Endothelial cell of umbilical vein (primary cell): ENCODE measurements around the gene ZNF688. TPM values are rescaled to one million over a fixed set of nuclear protein-coding genes. Genes with fewer than 3 reads are reported as not detected.

Source experiments
- BruUV-seq: library from RNA; stranded (reverse); fragments of 400-500 nt; replicated peaks from 2 replicates; lab custom pipeline; 2021; lab: Mats Ljungman, UMichigan
- CTCF ChIA-PET: fragments of 300-600, 350-600 bp; sonication (Branson Sonifier 250); formaldehyde crosslinking; loops from one replicate; lab custom pipeline; 2021; ENCODE audit warnings: antibody characterized with exemption, inconsistent platforms; lab: Charles Lee
- POLR2A ChIA-PET: fragments of 300-600, 350-600 bp; sonication (Branson Sonifier 250); formaldehyde crosslinking; loops from one replicate; lab custom pipeline; 2021; ENCODE audit warnings: antibody characterized with exemption, inconsistent platforms; lab: Charles Lee
- DNase-seq: peaks from one replicate; pipeline ENCODE4 v3.0.0-alpha.2; 2011; ENCODE audit warnings: low read depth, low spot score
- FAIRE-seq: peaks from 2 replicates; lab custom pipeline; 2011; peaks lifted over from hg19 to GRCh38; lab: Jason Lieb, UNC
- H2AFZ ChIP-seq: 2 replicates; pipeline ENCODE4 v1.6.0; 2012; ENCODE audit warnings: low read depth, low read length, control low read depth, inconsistent platforms
- H3K27ac ChIP-seq: 2 replicates; pipeline ENCODE4 v1.5.1; 2011; ENCODE audit warnings: low read depth, mild to moderate bottlenecking, control low read depth, low read length, moderate library complexity; ENCODE audit not compliant: insufficient read depth
- H3K27me3 ChIP-seq, 2 experiments: 2 replicates each; pipeline versions ENCODE4 v1.6.0 to v1.6.1; 2011; ENCODE audit warnings: low read length in 2 of 2, mixed read lengths in 1 of 2; ENCODE audit not compliant: control insufficient read depth in 2 of 2, insufficient read depth in 2 of 2
- H3K36me3 ChIP-seq, 2 experiments: 2 replicates in 1 of 2; 3 replicates in 1 of 2; pipeline ENCODE4 v1.5.1; 2011; ENCODE audit warnings: low read length in 2 of 2, mild to moderate bottlenecking in 1 of 2, moderate library complexity in 1 of 2; ENCODE audit not compliant: control insufficient read depth in 2 of 2, insufficient read depth in 2 of 2; ENCODE audit errors: extremely low read depth in 1 of 2
- H3K4me1 ChIP-seq: 3 replicates; pipeline ENCODE4 v1.5.1; 2011; ENCODE audit warnings: mild to moderate bottlenecking, low read length; ENCODE audit not compliant: control insufficient read depth, insufficient read depth; ENCODE audit errors: extremely low read depth
- H3K4me2 ChIP-seq: 2 replicates; pipeline ENCODE4 v1.6.1; 2011; ENCODE audit warnings: low read length, control low read depth, mixed read lengths; ENCODE audit not compliant: insufficient read depth
- H3K4me3 ChIP-seq, 3 experiments: fragments of 200-600 bp in 1 of 3; sonication (generic), shearing (Covaris generic) in 1 of 3; replicated peaks in 1 of 3; 2 replicates each; pipeline ENCODE4 v1.5.1; 2011 to 2016; ENCODE audit warnings: control low read depth in 3 of 3, low read length in 3 of 3, mild to moderate bottlenecking in 2 of 3, inconsistent platforms in 1 of 3, low read depth in 1 of 3, moderate library complexity in 1 of 3; ENCODE audit not compliant: insufficient read depth in 1 of 3
- H3K79me2 ChIP-seq: 2 replicates; pipeline ENCODE4 v1.6.0; 2012; ENCODE audit warnings: low read length, inconsistent platforms; ENCODE audit not compliant: control insufficient read depth, insufficient read depth
- H3K9ac ChIP-seq: replicated peaks from 2 replicates; pipeline ENCODE3; 2011; ENCODE audit warnings: low read length, control low read depth; ENCODE audit not compliant: insufficient read depth; ENCODE audit errors: extremely low read depth
- H3K9me1 ChIP-seq: replicated peaks from 3 replicates; pipeline ENCODE4 v1.6.0; 2011; ENCODE audit warnings: mild to moderate bottlenecking, low read length; ENCODE audit not compliant: control insufficient read depth, insufficient read depth; ENCODE audit errors: extremely low read depth
- H3K9me3 ChIP-seq: replicated peaks from 2 replicates; pipeline ENCODE4 v1.5.1; 2012; ENCODE audit warnings: low read length, inconsistent platforms; ENCODE audit not compliant: control insufficient read depth, insufficient read depth
- H4K20me1 ChIP-seq: replicated peaks from 2 replicates; pipeline ENCODE3; 2011; ENCODE audit warnings: mild to moderate bottlenecking, low read length; ENCODE audit not compliant: control insufficient read depth, insufficient read depth; ENCODE audit errors: extremely low read depth
- CTCF ChIP-seq, 2 donors: IDR thresholded peaks; 1 replicate in 1 of 2; 2 replicates in 1 of 2; pipeline ENCODE4 v1.5.1; 2011; ENCODE audit warnings: low read length in 2 of 2, mild to moderate bottlenecking in 2 of 2, moderate library complexity in 2 of 2, control low read depth in 1 of 2, inconsistent platforms in 1 of 2, low read depth in 1 of 2; ENCODE audit not compliant: insufficient read depth in 1 of 2; ENCODE audit errors: extremely low read depth in 1 of 2
- EZH2 ChIP-seq: IDR thresholded peaks from 2 replicates; pipeline ENCODE4 v1.6.1; 2012; ENCODE audit warnings: borderline replicate concordance, low read depth, mild to moderate bottlenecking, moderate library complexity, low read length, inconsistent platforms; ENCODE audit not compliant: severe bottlenecking
- FOS ChIP-seq: IDR thresholded peaks from 2 replicates; pipeline ENCODE4 v1.6.1; 2011; ENCODE audit warnings: mild to moderate bottlenecking, low read length, moderate library complexity, borderline replicate concordance; ENCODE audit not compliant: insufficient read depth
- GATA2 ChIP-seq: IDR thresholded peaks from 2 replicates; pipeline ENCODE4 v1.7.0; 2011; ENCODE audit warnings: low read depth, mild to moderate bottlenecking, moderate library complexity, mixed read lengths, low read length; ENCODE audit not compliant: insufficient read length, insufficient read depth
- JUN ChIP-seq: IDR thresholded peaks from 2 replicates; pipeline ENCODE4 v1.6.1; 2011; ENCODE audit warnings: borderline replicate concordance, low read depth; ENCODE audit not compliant: insufficient read length, insufficient read depth
- MAX ChIP-seq: IDR thresholded peaks from 2 replicates; pipeline ENCODE4 v1.6.1; 2011; ENCODE audit not compliant: insufficient read depth, insufficient read length
- MYC ChIP-seq: IDR thresholded peaks from one replicate; pipeline ENCODE4 v1.6.1; 2011; ENCODE audit warnings: mild to moderate bottlenecking, low read depth, low read length
- POLR2A ChIP-seq: IDR thresholded peaks from 2 replicates; pipeline ENCODE4 v1.6.1; 2012; ENCODE audit warnings: low read depth, mild to moderate bottlenecking, control low read depth, low read length
- POLR2AphosphoS5 ChIP-seq: IDR thresholded peaks from 2 replicates; pipeline ENCODE4 v1.6.1; 2012; ENCODE audit warnings: low read depth, mild to moderate bottlenecking, control low read depth, low read length, moderate library complexity; ENCODE audit not compliant: insufficient read depth
- dilution Hi-C: fragments of 300-500 bp; cut with MboI; formaldehyde crosslinking; loops from one replicate; pipeline ENCODE4 v1.15.0; 2019; ENCODE audit warnings: low sequenced_read_pairs; ENCODE audit not compliant: extremely low pct_ligation_motif_present
- intact Hi-C: fragments of 100-400 bp; cut with micrococcal nuclease; formaldehyde crosslinking; loops from one replicate; pipeline ENCODE4 v1.10.0; 2022
- polyA plus RNA-seq, 4 experiments: library from polyadenylated mRNA; depleted of rRNA in 3 of 4; stranded (reverse) in 3 of 4; unstranded in 1 of 4; fragments of >200 nt; gene quantifications; 2 replicates each; pipeline versions ENCODE4 v1.2.1 to v1.2.3, GENCODE V29; 2011 to 2012; ENCODE audit warnings: missing spikeins in 1 of 4
- total RNA-seq: library from RNA; stranded (reverse); gene quantifications from 2 replicates; pipeline ENCODE4 v1.2.3, GENCODE V29; 2021

The ZNF688 gene
- total and polyA plus RNA-seq, 2 donors (not counting 3 experiments of a cell fraction or from before 2014, with no cell fraction given), result 5.4 to 10.9 TPM

- no peaks in the 10 kb centered on the region for H3K9me3 ChIP-seq
- dilution Hi-C loops, result no loop called here
- FAIRE-seq (no peak), DNase-seq (no peak)
- no peaks in the 10 kb centered on the region for H3K27me3 ChIP-seq
- H4K20me1 ChIP-seq, result no peaks in the 10 kb centered on the region
- peaks cover 14% of the 10 kb centered on the region for H3K79me2 ChIP-seq
- H3K4me2 ChIP-seq, result no peak overlapping the region
- no TSS peak for BruUV-seq
- no peaks in the 10 kb centered on the region for H3K9me1 ChIP-seq
- no peak overlapping the region for H3K27ac ChIP-seq
- no peak for TF ChIP-seq FOS
- no peak for TF ChIP-seq POLR2AphosphoS5
- no peak for TF ChIP-seq MYC
- TF ChIP-seq CTCF (IDR thresholded peaks at IDR 0.05; ENCODE audit: extremely low read depth in 1 of 2, insufficient read depth in 1 of 2, low read depth in 1 of 2, low read length in 2 of 2), result no peak
- TF ChIP-seq EZH2, result no peak
- TF ChIP-seq MAX, result no peak
- TF ChIP-seq JUN, result no peak
- TF ChIP-seq GATA2, result no peak
- TF ChIP-seq POLR2A, result no peak
- H3K36me3 ChIP-seq, result peaks cover 3 to 9% of the 10 kb centered on the region in 2 experiments
- no peak overlapping the region for H3K9ac ChIP-seq
- intact Hi-C loops, result no loop called here
- H2AFZ ChIP-seq, result no peak overlapping the region
- peaks cover 3% of the 10 kb centered on the region for H3K4me1 ChIP-seq
- ChIA-PET POLR2A (no interaction called here), CTCF (interaction anchor here (1.4 kb wide), 1 partner anchor 122 kb away, joined by 4 read pairs; the partner anchor contains the start of gene DCTPP1)
- H3K4me3 ChIP-seq, result no peak overlapping the region
These were observed 19.7 kb downstream of the ZNF688 start for GRCh38 chr16:30551781-30552180.
